ENCODE results near the gene NTRK2.

GRCh38 chr9:84759300-84759750 lies 89.8 kb downstream of the NTRK2 start:
- no peak for TF ChIP-seq EZH2phosphoT487 (IDR thresholded peaks at IDR 0.05; ENCODE audit: borderline replicate concordance, low read length)
- no peak for TF ChIP-seq CTCF (IDR thresholded peaks at IDR 0.05; ENCODE audit: low read depth, low read length, poor library complexity, severe bottlenecking)
